Activated naive CD4-positive, alpha-beta T cell treated with anti-CD3 and anti-CD28 coated beads, Interleukin-2, amount 50 U/mL, for 16 hours (primary cell): Measurements from ENCODE around the gene WDR1.

Experiments
- DNase-seq: peaks from one replicate; pipeline ENCODE4 v3.0.0-alpha.2; 2020

The WDR1 gene

GRCh38 chr4:10034612-10035104 lies 81.9 kb downstream of the WDR1 start:
- no peak for DNase-seq

- DNase-seq, result no peak
These were observed 82.5 kb downstream of the WDR1 start for GRCh38 chr4:10034136-10034535.

GRCh38 chr4:10033191-10033881 lies 83.3 kb downstream of the WDR1 start:
- no peak for DNase-seq

- DNase-seq, result no peak
These were observed 84.0 kb downstream of the WDR1 start for GRCh38 chr4:10032625-10033024.

GRCh38 chr4:10031668-10032590 lies 84.7 kb downstream of the WDR1 start:
- no peak for DNase-seq

- DNase-seq, result no peak
These were observed 85.5 kb downstream of the WDR1 start for GRCh38 chr4:10030972-10031667.

GRCh38 chr4:10029403-10029802 lies 87.2 kb downstream of the WDR1 start:
- DNase-seq, result no peak

GRCh38 chr4:10028910-10029309 lies 87.7 kb downstream of the WDR1 start:
- no peak for DNase-seq

GRCh38 chr4:10026485-10026884 lies 90.1 kb downstream of the WDR1 start:
- DNase-seq, result no peak

GRCh38 chr4:10025230-10025806 lies 91.3 kb downstream of the WDR1 start:
- DNase-seq, result no peak
